ENCODE measurements around the gene POLR2A. TPM values are rescaled to one million over a fixed set of nuclear protein-coding genes. Genes with fewer than 3 reads are reported as not detected.

Gene POLR2A
- total RNA-seq, 1 experiment from 2014 or later = 89.6 TPM

- H3K36me3 Mint-ChIP-seq (ENCODE audit: insufficient read depth, unreplicated experiment) = no peaks in the 10 kb centered on the region
- H3K9me3 Mint-ChIP-seq (ENCODE audit: unreplicated experiment) = no peaks in the 10 kb centered on the region
- no peak for TF ChIP-seq CTCF (IDR thresholded peaks at IDR 0.05; ENCODE audit: unreplicated experiment)
- POLR2A ChIA-PET = interaction anchor here (0.6 to 8.9 kb wide), 16 partner anchors 15 to 749 kb away, joined by 3 to 115 read pairs (median 16); partner anchors contain the start of genes KCTD11, NEURL4, POLR2A and SENP3
- CTCF ChIA-PET = interaction anchor here (0.6 to 3.8 kb wide), 31 partner anchors 8 to 653 kb away, joined by 3 to 57 read pairs (median 5); partner anchors contain the start of genes KCTD11, POLR2A, SENP3 and SPEM2
- intact Hi-C loops (cut with micrococcal nuclease) = loop anchor here (1.0 to 10.0 kb wide), 4 partner anchors 13 to 390 kb away; partner anchors contain the start of genes SENP3, TP53 and WRAP53
- no peak for DNase-seq (ENCODE audit: unreplicated experiment)
- H3K27me3 Mint-ChIP-seq (ENCODE audit: insufficient read depth, unreplicated experiment) = no peaks in the 10 kb centered on the region
- no TSS peak for BruUV-seq (replicated peaks)
- peaks cover 12% of the 10 kb centered on the region for H3K4me1 Mint-ChIP-seq (ENCODE audit: insufficient read depth, unreplicated experiment)
- peak overlapping the region; percentile 92 for H3K27ac Mint-ChIP-seq (ENCODE audit: low read depth, unreplicated experiment)
- peak overlapping the region; percentile 81 for H3K4me3 Mint-ChIP-seq (ENCODE audit: unreplicated experiment)
These were observed 46.8 kb upstream of the POLR2A start for GRCh38 chr17:7437369-7437863.

GRCh38 chr17:7437950-7438614 lies 46.1 kb upstream of the POLR2A start:
- Mint-ChIP-seq H3K4me1 (ENCODE audit: insufficient read depth, unreplicated experiment) (peaks cover 12% of the 10 kb centered on the region), H3K4me3 (ENCODE audit: unreplicated experiment) (peak overlapping the region; percentile 36), H3K27me3 (ENCODE audit: insufficient read depth, unreplicated experiment) (no peaks in the 10 kb centered on the region), H3K27ac (ENCODE audit: low read depth, unreplicated experiment) (no peak overlapping the region), H3K9me3 (ENCODE audit: unreplicated experiment) (no peaks in the 10 kb centered on the region), H3K36me3 (ENCODE audit: insufficient read depth, unreplicated experiment) (no peaks in the 10 kb centered on the region)
- POLR2A ChIA-PET = interaction anchor here (3.3 to 8.9 kb wide), 4 partner anchors 14 to 47 kb away, joined by 13 to 115 read pairs (median 57); partner anchors contain the start of genes POLR2A and ZBTB4
- intact Hi-C loops (cut with micrococcal nuclease) = loop anchor here (1.0 to 10.0 kb wide), 4 partner anchors 13 to 391 kb away; partner anchors contain the start of genes SENP3, TP53 and WRAP53
- DNase-seq (ENCODE audit: unreplicated experiment) = no peak
- CTCF ChIA-PET = interaction anchor here (0.7 to 3.8 kb wide), 7 partner anchors 16 to 151 kb away, joined by 3 to 57 read pairs (median 12); partner anchors contain the start of genes KCTD11, SENP3, TMEM256 and TMEM95
- BruUV-seq (replicated peaks) = no TSS peak
- no peak for TF ChIP-seq CTCF (IDR thresholded peaks at IDR 0.05; ENCODE audit: unreplicated experiment)

- peak overlapping the region; percentile 51 for H3K4me3 Mint-ChIP-seq (ENCODE audit: unreplicated experiment)
- no peaks in the 10 kb centered on the region for H3K27me3 Mint-ChIP-seq (ENCODE audit: insufficient read depth, unreplicated experiment)
- no peaks in the 10 kb centered on the region for H3K36me3 Mint-ChIP-seq (ENCODE audit: insufficient read depth, unreplicated experiment)
- H3K4me1 Mint-ChIP-seq (ENCODE audit: insufficient read depth, unreplicated experiment) = peaks cover 18% of the 10 kb centered on the region
- no peaks in the 10 kb centered on the region for H3K9me3 Mint-ChIP-seq (ENCODE audit: unreplicated experiment)
- no peak overlapping the region for H3K27ac Mint-ChIP-seq (ENCODE audit: low read depth, unreplicated experiment)
- CTCF ChIA-PET = interaction anchor here (0.5 to 3.7 kb wide), 5 partner anchors 15 to 771 kb away, joined by 3 to 34 read pairs (median 3); partner anchors contain the start of gene SENP3
- no peak for TF ChIP-seq CTCF (IDR thresholded peaks at IDR 0.05; ENCODE audit: unreplicated experiment)
- intact Hi-C loops (cut with micrococcal nuclease) = loop anchor here (5.0 to 10.0 kb wide), 2 partner anchors 246 to 392 kb away; partner anchors contain the start of genes TP53 and WRAP53
- BruUV-seq (replicated peaks) = no TSS peak
- DNase-seq (ENCODE audit: unreplicated experiment) = no peak
- POLR2A ChIA-PET = interaction anchor here (0.6 to 8.9 kb wide), 3 partner anchors 39 to 60 kb away, joined by 3 to 115 read pairs (median 90); partner anchors contain the start of genes POLR2A and ZBTB4
These were observed 45.3 kb upstream of the POLR2A start for GRCh38 chr17:7438656-7439460.

All from MCF 10A (cell line).